GM18907 (cell line): Measurements from ENCODE around the gene LONRF2.
"Not testable (repeated sequence)": the region's sequence is repeated elsewhere in the genome, so short reads cannot be mapped to it uniquely, and the experiment has no call there.

ENCODE experiments used
- ATAC-seq: cut with Tn5 transposase; IDR thresholded peaks from one replicate; pipeline ENCODE4 v1.9.1; 2021; ENCODE audit warnings: mild to moderate bottlenecking, moderate library complexity; ENCODE audit not compliant: unreplicated experiment

LONRF2 gene

DNA sequence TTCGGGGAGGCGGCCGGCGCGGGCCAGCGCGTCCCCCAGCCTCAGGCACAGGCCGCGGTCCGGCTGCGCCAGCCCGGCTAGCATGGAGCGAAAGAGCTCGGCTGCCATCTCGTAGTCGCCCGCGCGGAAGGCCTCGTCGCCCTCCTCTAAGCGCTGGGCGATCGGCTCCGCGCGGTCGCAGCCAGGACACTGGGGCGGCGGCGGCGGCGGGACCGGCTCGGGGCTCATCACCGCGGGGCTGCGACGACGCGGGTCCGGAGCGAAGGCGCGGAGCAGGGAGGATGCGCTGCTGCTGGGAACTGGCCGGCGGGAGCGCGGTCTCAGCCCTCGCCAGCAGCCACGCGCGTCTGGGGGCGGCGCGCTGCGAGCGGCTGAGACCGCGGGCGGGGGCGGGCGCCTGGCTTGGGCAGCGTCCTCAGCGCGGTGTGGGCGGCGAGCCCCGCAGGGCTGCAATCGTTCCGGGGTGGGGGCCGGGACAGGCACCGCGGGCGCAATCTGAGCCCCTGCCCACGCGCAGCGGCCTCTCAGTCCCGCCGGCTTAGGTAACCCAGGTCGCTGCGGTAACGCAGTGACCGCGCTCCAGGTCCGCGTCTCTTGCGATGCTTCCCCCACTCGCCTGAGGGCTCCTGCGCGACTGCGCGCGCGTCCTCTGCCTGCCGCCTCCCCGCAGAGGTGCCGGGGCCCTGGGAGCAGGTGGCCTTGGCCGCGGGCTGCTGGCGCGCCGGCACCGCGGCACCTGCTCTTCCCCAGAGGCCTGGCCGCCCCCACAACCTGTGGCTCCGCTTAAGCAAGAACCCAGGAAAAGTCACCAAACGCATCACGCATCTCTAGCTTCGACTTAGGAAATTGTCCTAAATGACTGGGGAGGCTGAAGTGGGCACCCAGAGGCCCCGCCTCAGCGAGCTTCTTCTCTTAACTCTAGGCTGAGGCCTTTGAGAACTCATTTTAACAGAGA is at the start of gene LONRF2:
LONRF2 (minus strand) TSS at position 636 of the 955 bp plus-strand sequence; CDS start at position 228, 408 bp downstream.
- ATAC-seq, result no peak

DNA sequence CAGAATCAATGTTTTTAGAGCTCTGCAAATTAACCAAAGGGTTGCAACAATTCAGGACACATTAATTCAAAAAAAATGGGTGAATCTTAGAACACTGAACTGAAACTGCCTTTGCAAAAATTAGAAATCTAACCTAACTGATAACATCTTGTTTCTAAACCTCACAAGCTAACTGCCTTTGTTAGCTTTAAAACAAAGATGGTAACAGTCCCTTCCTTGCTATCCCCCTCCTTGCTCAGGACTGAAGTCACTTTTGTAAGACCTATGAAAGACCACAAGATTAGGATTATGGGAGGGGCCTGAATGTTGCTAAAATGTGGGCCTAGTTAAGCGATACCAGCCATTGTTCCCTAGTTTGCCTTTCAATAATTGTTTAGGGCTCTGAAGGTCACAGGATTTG is 44.9 kb upstream of the LONRF2 start:
- no peak for ATAC-seq

DNA sequence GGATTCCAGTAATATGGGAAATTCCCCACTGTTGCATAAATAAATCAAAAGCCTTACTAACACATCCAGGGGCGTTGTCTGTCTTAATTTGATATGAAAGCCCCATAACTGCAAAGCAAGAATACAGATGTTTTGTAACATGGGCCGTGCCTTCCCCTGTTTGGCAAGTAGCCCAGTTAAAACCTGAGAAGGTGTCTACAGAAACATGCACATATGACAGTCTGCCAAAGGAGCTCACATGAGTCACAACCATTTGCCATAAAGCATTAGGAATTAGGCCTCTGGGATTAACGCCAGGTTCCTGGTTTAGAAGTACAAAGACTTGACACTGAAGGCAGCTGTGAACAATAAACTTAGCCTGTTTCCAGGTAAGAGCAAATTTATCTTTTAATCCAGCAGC is 43.1 kb upstream of the LONRF2 start:
- ATAC-seq, result no peak

DNA sequence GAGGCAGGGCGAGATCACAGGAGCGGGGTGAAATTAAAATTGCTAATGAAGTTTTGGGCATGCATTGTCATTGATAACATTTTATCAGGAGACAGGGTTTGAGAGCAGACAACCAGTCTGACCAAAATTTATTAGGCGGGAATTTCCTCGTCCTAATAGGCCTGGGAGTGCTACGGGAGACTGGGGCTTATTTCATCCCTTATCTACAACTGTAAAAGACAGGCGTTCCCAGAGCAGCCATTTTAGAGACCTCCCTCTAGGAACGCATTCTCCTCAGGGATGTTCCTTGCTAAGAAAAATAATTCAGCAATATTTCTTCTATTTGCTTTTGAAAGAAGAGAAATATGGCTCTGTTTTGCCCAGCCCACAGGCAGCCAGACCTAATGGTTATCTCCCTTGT is 40.0 kb upstream of the LONRF2 start:
- not testable (repeated sequence) for ATAC-seq

DNA sequence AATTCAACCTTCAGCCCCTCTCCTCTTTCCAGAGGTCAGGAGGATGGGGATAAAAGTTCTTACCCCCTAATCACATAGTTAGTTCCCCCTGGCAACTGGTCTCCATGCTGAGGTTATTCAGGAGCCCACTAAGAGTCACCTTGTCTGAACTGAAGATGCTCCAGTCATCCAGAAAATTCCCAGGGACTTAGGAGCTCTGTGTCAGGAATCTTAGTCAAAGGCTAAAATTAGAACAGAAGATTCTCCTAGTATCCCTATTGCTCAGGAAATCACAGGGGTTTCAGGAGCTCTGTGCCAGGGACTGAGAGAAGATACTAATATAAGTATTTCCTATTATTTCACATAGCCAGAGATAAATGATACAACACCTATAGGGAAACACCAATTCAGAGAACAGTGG is 37.3 kb upstream of the LONRF2 start:
- no peak for ATAC-seq

DNA sequence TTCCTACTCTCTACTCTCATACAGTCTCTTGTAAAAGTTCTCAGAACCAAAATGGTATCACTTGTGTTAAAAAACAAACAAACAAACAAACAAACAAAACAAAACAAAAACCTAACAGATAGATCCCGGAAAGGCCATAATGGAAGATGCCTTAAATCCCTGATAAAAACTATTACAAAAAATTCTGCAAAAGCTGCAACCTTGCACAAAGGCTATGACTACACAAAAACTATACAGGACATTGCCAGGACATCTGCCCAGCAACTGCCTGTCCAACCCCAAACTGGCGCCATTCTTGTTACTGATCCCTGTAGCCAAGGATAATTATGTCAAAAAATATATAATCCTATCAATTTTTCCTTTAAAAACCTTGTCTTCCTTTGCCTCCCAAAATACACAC is 36.3 kb upstream of the LONRF2 start:
- no peak for ATAC-seq

DNA sequence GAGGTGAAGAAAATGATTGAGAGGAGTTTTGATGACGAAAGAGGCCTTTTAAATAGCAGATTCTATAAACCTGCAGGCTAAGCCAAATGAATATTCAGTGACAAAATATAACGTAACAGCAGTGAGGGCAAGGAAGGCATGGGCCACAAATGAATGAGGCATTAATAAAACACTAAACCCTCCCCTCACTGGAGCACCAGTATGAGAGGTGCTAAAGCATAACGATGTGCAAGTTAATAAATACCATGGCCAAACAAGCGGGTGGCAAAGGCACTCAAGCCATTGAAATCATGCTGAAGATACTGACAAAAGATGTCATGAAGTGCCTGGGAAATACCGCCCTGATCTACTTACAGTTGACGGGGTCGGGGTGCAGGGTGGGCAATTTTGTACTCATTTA is 30.2 kb upstream of the LONRF2 start:
- ATAC-seq, result no peak

- no peak for ATAC-seq
Observed at GRCh38 chr2:100350661-100351185, 28.4 kb upstream of the LONRF2 start.

DNA sequence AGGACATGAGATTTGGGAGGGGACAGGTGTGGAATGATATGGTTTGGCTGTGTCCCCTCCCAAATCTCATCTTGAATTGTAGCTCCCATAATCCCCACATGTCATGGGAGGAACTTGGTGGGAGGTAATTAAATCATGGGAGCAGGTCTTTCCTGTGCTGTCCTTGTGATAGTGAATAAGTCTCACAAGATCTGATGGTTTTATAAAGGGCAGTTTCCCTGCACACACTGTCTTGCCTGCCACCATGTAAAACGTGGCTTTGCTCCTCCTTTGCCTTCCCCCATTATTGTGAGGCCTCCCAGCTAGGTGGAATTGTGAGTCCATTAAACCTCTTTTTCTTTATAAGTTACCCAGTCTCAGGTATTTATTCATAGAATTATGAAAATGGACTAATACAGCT is 22.8 kb upstream of the LONRF2 start:
- ATAC-seq, result not testable (repeated sequence)

- ATAC-seq, result no peak
Observed at GRCh38 chr2:100344433-100344832, 22.1 kb upstream of the LONRF2 start.

DNA sequence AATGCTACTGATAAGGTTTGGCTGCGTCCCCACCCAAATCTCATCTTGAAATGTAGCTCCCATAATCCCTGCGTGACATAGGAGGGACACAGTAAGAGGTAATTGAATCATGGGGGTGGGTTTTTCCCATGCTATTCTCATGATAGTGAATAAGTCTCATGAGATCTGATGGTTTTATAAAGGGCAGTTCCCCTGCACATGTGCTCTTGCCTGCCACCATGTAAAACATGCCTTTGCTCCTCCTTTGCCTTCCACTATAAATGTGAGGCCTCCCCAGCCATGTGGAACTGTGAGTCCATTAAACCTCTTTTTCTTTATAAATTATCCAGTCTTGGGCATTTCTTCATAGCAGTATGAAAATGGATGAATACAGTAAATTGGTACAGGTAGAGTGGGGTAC is 20.2 kb upstream of the LONRF2 start:
- ATAC-seq, result not testable (repeated sequence)

DNA sequence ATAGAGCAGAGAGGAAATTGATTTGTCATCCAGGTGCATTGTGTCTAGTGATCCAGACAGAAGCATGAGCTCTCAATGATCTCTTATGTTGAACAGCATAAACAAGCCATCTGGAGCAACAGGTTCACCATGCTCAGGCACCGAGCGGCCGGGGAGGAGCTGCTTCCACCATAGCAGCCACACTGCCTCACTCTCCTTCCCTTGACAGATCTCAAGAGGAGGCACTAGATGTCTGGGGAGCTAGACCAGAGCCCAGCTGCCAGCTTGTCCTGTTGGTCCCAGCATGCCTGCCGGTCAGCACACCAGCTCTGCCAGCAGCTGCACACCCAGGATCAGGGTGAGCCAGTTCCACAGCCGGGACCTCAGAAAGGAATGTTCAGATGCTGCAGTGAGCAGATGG is 17.5 kb upstream of the LONRF2 start:
- ATAC-seq, result no peak

- ATAC-seq, result no peak
Observed at GRCh38 chr2:100334929-100335328, 12.6 kb upstream of the LONRF2 start.

DNA sequence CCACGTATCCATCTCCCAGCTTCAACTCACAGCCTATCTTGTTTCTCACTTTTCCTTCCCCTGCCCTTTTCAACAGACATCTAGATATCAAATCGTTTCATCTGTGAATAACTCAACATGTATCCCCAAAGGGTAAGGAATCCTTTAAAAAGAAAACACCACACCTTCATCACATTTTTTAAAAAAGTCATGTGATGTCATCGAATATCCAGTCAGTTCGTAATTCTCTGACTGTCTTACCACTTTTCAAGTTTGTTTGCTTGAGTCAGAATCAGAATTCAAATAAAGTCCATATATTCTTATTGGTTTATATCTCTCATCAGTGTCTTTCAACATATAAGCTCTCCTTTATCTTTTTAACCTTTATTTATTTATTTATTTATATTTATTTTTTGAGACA is 5.4 kb upstream of the LONRF2 start:
- no peak for ATAC-seq

DNA sequence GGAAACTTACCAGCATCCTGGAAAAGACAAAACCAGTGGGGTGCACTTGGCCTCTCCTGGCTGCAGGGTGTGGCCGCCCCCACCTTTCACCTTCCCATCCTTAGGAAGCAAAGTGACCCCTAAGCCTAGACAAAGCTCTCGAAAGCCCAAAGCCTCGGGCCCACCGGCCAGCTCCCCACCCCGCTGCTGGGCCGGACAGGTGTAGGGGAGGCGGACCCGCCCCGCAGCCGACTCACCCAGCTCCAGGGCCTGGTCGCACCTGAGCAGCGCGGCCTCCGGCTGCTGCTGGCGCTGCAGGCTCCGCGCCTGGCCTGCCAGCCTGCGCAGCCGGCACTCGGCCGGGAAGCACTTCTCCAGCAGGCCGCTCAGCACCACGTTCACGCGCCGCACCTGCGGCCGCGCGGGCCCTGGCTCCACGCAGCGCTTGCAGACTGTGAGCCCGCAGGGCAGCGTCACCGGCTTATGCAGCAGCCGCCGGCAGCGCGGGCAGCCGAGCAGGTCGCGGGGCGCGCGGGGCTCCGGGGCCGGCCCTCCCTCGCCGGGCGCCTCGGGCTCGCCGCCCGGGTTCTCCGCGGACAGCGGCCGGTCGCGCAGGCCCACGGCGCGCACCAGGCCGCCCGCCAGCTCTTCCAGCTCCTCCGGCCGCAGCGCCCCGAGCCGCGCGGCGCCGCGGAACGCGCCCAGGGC is 979 bp downstream of the LONRF2 start:
- no peak for ATAC-seq

DNA sequence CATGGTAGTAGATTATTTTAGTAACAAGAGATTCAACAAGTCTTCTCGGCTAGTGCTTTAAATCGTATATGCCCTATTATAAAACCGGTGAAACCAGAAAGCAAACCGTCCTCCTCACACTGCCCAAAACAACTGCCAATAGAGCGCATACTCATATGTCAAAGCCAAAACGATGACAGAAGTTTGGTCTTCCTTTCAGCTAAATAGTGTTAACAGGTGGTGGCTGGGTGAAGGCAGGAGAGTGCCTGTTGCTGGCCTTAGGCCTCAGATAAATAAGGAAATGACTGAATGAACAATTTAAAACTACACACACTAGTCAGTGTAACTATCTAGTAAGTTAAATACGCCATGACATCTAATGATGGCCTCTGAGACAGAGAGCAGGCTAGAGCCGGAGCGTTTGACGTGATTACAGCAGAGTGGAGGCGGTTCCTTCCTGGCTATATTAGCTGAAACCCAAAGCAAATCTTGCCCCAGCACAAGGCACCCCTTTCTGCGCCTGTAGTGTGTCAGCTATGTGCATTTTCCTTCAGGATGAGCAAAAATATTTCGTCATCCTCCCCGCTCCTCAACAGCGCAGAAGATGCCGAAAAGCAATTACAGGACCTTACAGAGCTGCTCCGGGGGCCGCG is 1.6 kb downstream of the LONRF2 start:
- ATAC-seq, result no peak

GRCh38 chr2:100317634-100318033 is 4.7 kb downstream of the LONRF2 start:
- no peak for ATAC-seq

- no peak for ATAC-seq
Observed at GRCh38 chr2:100309973-100310719, 12.2 kb downstream of the LONRF2 start.

DNA sequence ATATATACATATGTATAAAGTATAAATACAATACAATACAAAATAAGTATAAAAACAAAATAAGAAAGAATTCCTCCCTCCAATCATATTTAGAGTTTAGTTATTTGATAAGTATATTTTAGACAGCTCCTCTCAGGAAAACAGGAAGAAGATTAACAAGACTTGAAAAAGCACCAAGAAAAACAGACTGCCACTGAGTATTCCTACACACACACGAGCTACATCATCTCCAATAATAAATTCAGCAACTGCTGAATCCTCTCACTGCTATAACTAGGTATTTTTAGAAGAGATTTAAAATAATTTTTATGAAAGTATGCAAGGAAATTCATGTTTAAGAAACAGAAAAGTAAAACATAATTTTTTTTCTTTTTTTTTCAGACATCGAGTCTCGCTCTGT is 13.0 kb downstream of the LONRF2 start:
- no peak for ATAC-seq

DNA sequence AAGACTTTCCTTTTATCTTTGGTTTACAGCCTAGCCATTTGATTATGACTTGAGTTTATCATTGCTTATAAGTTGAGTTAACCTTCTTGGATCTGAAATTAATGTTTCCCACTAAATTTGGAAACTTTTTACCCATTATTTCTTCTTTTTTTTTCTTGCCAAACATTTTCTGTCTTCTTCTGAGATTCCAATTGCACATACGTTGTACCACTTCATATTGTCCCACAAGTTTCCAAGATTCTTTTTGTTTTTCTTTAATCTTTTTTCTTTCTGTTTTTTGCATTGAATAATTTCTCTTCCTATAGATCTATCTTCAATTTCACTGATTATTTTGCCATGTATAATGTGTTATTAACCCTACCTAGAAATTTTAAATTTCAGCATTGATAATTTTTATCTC is 18.6 kb downstream of the LONRF2 start:
- no peak for ATAC-seq

DNA sequence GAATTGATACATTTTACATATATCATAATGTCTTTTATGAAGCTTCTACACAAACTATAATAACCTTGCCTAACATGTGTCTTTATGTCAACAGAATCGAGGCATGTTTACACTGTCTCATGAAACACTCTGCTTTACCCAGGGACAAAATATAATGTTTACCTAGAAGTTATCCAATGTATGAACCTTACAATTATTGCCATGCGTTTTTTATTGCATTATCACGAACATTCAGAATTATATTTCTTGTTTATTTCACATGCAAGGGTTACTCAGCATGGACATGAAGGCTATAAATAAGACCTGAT is 19.8 kb downstream of the LONRF2 start:
- no peak for ATAC-seq
